Testis (tissue), 2 donors: Measurements from ENCODE around the gene SMIM1.

ENCODE experiments used
- POLR2A ChIP-seq: fragments of 450-650 bp; IDR thresholded peaks from one replicate; pipeline ENCODE4 v1.6.1; 2017; ENCODE audit warnings: antibody characterized with exemption, mild to moderate bottlenecking, moderate library complexity
- TF ChIP-seq, protein P1 (sequence below), 3 experiments: fragments of 450-650 bp in 2 of 3; fragments of 200-600 bp in 1 of 3; sonication (generic) in 1 of 3; IDR thresholded peaks; one replicate each; pipeline ENCODE4 v1.5.1; 2016 to 2019; ENCODE audit warnings: antibody characterized with exemption in 3 of 3, mild to moderate bottlenecking in 2 of 3, moderate library complexity in 1 of 3

DNA sequence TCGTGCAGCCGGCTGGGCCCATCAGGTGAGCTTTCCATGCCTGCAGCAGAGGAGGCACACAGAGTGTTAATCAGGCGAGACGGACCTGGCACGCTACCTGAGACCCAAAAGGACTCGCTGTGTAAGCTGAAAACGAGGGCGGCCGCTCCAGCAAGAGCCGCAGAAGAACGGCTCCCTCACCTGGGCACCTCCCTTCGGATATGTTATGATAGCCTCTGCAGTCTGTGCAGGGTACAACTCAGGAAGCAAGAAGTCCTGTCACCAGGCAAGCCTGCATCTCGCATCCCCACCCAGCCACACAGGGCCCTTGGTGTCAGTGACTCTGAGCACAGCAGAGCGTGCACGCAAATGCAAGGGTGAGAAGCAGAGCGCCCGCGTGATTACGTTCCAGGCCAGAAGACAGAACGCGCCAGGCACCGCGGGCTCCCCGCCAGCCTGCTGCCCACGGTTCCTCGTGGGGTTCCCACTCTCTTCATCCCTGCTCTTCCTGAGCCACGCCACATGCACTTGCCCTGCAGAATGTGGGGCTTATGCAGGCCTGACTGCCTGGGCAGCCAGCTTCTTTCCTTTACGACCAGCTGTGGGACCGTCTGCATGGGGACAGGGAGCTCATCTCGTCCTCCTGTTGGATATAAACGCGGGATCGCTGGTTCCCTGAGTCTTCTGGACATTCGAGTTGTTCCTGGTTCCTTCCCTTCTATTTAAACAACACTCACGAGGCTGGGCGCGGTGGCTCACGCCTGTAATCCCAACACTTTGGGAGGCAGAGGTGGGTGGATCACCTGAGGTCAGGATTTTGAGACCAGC is 44.0 kb downstream of the SMIM1 start:
- TF ChIP-seq, protein P1, sequence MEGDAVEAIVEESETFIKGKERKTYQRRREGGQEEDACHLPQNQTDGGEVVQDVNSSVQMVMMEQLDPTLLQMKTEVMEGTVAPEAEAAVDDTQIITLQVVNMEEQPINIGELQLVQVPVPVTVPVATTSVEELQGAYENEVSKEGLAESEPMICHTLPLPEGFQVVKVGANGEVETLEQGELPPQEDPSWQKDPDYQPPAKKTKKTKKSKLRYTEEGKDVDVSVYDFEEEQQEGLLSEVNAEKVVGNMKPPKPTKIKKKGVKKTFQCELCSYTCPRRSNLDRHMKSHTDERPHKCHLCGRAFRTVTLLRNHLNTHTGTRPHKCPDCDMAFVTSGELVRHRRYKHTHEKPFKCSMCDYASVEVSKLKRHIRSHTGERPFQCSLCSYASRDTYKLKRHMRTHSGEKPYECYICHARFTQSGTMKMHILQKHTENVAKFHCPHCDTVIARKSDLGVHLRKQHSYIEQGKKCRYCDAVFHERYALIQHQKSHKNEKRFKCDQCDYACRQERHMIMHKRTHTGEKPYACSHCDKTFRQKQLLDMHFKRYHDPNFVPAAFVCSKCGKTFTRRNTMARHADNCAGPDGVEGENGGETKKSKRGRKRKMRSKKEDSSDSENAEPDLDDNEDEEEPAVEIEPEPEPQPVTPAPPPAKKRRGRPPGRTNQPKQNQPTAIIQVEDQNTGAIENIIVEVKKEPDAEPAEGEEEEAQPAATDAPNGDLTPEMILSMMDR (IDR thresholded peaks at IDR 0.05) = no peak
- TF ChIP-seq POLR2A = no peak
